22Rv1 (cell line): ENCODE measurements around the gene TBC1D22A.

Experiments
- H3K27ac ChIP-seq: fragments of 450-650 bp; 2 replicates; pipeline ENCODE4 v1.5.1; 2017
- ZFX ChIP-seq: fragments of 450-650 bp; IDR thresholded peaks from 2 replicates; pipeline ENCODE4 v1.6.1; 2017; ENCODE audit warnings: antibody characterized with exemption, borderline replicate concordance
- TF ChIP-seq, protein P1 (sequence below): fragments of 450-650 bp; IDR thresholded peaks from 2 replicates; pipeline ENCODE4 v1.5.1; 2017; ENCODE audit warnings: mild to moderate bottlenecking

TBC1D22A gene

DNA sequence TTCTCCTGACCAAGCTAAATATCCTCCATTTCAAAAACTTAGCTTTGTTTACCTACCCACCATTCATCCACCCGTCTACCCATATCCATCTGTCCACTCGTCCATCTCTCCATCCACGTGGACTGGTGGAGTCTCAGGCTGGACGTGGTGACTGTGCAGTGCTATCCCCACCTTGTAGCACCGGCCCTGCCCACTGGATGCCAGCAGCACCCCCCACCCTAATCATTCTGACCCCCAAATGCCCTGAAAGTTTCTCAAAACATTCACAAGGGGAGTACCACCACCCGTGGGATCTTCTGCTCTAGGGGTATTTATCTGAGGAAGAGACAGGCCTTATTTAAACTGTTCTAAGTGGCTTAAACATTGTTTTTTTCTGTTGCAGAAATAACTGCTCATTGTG lies 206.4 kb downstream of the TBC1D22A start:
- H3K27ac ChIP-seq, result no peak overlapping the region
- TF ChIP-seq, protein P1, sequence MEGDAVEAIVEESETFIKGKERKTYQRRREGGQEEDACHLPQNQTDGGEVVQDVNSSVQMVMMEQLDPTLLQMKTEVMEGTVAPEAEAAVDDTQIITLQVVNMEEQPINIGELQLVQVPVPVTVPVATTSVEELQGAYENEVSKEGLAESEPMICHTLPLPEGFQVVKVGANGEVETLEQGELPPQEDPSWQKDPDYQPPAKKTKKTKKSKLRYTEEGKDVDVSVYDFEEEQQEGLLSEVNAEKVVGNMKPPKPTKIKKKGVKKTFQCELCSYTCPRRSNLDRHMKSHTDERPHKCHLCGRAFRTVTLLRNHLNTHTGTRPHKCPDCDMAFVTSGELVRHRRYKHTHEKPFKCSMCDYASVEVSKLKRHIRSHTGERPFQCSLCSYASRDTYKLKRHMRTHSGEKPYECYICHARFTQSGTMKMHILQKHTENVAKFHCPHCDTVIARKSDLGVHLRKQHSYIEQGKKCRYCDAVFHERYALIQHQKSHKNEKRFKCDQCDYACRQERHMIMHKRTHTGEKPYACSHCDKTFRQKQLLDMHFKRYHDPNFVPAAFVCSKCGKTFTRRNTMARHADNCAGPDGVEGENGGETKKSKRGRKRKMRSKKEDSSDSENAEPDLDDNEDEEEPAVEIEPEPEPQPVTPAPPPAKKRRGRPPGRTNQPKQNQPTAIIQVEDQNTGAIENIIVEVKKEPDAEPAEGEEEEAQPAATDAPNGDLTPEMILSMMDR, result no peak
- TF ChIP-seq ZFX, result no peak

DNA sequence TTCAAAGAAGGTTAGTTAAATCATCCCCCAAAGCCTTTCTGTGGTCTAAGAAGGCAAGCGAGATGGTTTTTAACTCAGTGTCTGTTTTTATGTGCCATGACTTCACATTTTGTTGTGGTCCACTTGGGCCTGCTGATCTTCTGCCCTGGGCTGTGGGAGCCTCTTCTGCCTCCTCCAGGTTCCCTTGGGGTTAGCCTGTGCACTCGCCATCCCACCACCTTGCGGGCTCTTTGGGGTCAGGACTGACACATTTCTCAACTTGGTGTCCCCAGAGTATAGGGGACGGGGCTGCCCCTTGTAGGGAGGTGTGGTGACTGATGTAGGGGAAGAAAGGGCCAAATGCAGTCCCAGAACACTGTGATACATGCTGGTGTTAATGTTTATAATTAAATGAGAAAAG lies 207.0 kb downstream of the TBC1D22A start:
- TF ChIP-seq, protein P1, result no peak
- no peak overlapping the region for H3K27ac ChIP-seq

DNA sequence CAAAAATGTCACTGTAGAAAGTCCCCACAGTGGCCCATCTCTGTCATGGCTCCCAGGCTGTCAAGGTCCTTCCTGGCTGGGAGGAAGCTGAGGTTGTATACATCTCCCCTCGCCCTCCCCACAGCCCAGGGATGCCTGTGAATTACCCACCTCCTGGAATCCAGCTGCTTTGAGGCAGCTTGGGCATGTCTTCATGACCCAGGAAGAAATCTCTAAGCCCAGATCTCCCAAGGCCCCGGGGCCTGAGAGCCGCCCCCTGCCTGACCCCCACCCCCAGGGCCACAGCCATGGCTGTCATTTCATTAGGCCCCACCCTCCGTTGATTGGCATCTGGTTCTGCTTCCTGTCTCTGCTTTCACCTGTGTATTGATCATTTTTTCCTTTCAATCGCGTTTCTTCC lies 207.5 kb downstream of the TBC1D22A start:
- H3K27ac ChIP-seq, result no peak overlapping the region
- no peak for TF ChIP-seq ZFX
- TF ChIP-seq, protein P1, result no peak

DNA sequence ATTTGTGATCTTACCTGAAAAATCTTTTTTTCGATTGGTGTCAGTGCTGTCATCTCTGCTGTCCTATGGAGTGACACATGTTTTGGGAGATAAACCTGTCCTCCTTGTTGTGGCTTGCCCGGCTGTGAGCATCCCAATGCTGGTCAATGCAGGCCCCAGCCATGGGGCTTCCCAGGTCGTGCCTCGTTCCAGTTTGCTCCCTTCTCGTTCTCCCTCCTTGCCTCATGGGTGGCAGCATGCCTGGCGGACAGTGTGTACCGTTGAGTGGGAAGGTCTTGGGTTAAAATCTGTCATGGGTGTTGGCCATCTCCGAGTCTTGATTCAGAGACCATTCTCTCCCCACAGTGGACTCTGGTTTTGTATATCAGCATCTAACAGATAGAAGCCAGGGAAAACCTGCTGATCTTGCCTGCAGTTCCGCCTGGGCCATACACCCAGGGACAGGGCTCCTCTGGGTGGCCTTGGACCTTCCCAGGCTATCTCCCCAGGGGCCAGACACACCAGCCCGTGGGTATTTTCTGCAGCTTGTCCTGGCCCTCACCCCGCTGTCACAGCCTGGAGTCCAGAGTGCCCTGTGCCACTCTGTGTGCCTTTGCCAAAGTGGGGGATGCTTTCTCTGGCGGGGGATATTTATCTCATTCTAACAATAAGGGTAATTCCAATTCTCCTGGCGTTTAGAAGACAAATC lies 208.1 kb downstream of the TBC1D22A start:
- H3K27ac ChIP-seq, result no peak overlapping the region
- TF ChIP-seq, protein P1, result no peak
- TF ChIP-seq ZFX, result no peak

DNA sequence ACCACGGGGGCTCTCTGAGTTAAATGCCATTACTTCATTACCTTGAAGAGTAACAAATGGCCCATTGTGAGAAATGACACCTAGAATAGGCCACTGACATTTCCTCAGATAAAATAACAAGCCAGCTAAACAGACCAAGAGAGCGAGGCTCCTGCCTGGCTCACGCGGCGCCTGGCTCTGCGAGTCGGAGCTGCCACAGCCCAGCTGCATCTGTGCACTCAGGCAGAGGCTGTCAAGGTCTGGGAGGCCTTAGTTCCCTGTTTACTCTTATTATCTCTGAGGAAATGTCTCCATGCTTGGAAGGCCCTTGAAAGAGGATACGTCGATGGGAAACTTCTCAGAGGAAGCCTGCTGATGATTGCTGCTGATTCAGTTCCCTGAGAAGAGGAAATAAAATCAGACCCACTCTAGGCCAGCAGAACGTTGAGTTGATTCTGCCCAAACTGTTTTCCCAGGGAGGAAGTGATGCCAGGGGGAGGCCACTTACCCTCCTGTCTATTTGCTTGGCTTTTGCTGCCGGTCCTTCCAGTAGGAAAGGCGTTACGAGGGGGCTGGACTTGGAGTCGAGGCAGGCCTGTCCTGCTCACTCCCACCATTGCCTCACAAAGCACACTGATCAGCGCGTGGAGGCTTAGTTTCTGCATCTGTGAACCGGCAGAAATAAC lies 208.8 kb downstream of the TBC1D22A start:
- TF ChIP-seq ZFX, result no peak
- TF ChIP-seq, protein P1, result no peak
- no peak overlapping the region for H3K27ac ChIP-seq

DNA sequence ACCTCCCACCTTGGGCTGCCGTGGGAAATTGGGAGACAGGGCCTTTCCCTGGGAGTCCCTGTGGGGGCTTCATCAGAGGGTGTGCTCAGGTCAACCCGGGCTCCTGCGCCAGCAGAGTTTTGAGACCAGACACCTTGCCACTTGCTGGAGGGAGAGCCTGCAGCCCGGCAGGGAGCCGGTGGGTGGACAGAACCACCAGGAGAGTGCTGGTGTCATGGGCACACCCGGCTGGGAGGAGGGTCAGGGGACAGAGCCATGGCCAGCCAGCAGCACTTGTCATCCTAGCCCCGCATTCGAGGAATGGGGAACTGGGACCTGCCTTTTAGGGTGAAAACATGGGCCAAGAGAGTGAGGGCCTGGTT lies 209.3 kb downstream of the TBC1D22A start:
- no peak overlapping the region for H3K27ac ChIP-seq
- TF ChIP-seq ZFX, result no peak
- TF ChIP-seq, protein P1, result no peak

DNA sequence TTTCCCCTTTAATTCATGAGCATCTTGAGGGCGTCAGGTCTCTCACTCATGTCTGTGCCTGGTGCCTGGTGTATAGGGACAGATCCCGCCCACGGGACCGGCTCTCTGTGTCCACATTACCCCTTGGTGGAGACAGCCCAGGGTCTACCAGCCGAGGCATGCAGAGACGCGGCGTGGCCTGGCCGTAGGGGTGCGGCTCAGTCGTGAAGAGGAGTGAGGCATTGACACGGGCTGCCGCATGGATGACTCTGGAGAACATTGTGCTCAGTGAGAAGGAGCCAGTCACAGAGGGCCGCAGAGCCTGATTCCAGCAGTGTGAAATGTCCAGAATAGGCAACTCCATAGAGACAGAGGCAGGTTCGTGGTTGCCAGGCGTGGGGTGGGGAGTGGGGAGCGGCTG lies 209.8 kb downstream of the TBC1D22A start:
- no peak overlapping the region for H3K27ac ChIP-seq
- TF ChIP-seq ZFX, result no peak
- TF ChIP-seq, protein P1, result no peak
